Ishikawa (cell line): ENCODE results near the gene SLC66A1.

Source experiments
- CEBPB ChIP-seq: IDR thresholded peaks from 2 replicates; pipeline ENCODE4 v1.6.1; 2012
- CREB1 ChIP-seq: IDR thresholded peaks from 2 replicates; pipeline ENCODE4 v1.6.1; 2012; ENCODE audit warnings: low read depth
- EGR1 ChIP-seq: IDR thresholded peaks from 2 replicates; pipeline ENCODE4 v1.6.1; 2012
- EP300 ChIP-seq: IDR thresholded peaks from 2 replicates; pipeline ENCODE4 v1.6.1; 2012; ENCODE audit warnings: borderline replicate concordance
- FOXM1 ChIP-seq: IDR thresholded peaks from 2 replicates; pipeline ENCODE4 v1.6.1; 2012; ENCODE audit warnings: low read depth, borderline replicate concordance
- NFIC ChIP-seq: IDR thresholded peaks from 2 replicates; pipeline ENCODE4 v1.6.1; 2012
- RAD21 ChIP-seq: IDR thresholded peaks from 2 replicates; pipeline ENCODE4 v1.6.1; 2012; ENCODE audit warnings: low read depth
- TAF1 ChIP-seq: IDR thresholded peaks from 2 replicates; pipeline ENCODE4 v1.6.1; 2012; ENCODE audit warnings: low read depth, mild to moderate bottlenecking
- TCF12 ChIP-seq: IDR thresholded peaks from 2 replicates; pipeline ENCODE4 v1.6.1; 2012; ENCODE audit warnings: low read depth
- TEAD4 ChIP-seq: IDR thresholded peaks from 2 replicates; pipeline ENCODE4 v1.6.1; 2012
- YY1 ChIP-seq: IDR thresholded peaks from 2 replicates; pipeline ENCODE4 v1.6.1; 2012; ENCODE audit warnings: low read depth
- ZBTB7A ChIP-seq: IDR thresholded peaks from 2 replicates; pipeline ENCODE4 v1.6.1; 2012; ENCODE audit warnings: low read depth
- TF ChIP-seq, protein P1 (sequence below): IDR thresholded peaks from 2 replicates; pipeline ENCODE4 v1.6.1; 2012; ENCODE audit warnings: low read depth, mild to moderate bottlenecking
- TF ChIP-seq, protein P2 (sequence below): IDR thresholded peaks from 2 replicates; pipeline ENCODE4 v1.6.1; 2012
- TF ChIP-seq, protein P3 (sequence below): IDR thresholded peaks from 2 replicates; pipeline ENCODE4 v1.6.1; 2012

SLC66A1 gene

DNA sequence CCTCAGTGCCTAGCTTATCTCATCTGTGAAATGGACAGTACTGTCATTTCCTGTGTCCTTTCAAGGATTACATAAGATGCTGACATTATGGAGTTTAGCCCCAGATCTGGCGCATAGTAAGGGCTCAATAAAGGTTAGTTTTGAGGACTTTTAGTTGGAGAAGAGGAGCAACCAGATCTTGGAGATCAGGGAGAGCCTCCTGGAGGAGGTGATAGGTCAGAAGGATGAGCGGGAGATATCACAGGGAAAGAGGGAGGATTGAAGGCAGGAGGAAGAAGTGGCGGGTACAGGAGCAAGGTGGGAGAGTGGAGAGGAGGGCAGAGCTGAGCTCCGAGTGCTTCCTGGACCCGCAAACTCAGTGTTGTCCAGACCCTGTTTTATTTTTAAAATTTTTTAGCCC is 17.5 kb downstream of the SLC66A1 start:
- TF ChIP-seq EP300: no peak
- no peak for TF ChIP-seq CREB1
- no peak for TF ChIP-seq RAD21
- TF ChIP-seq EGR1: no peak
- no peak for TF ChIP-seq TAF1
- TF ChIP-seq, protein P1, sequence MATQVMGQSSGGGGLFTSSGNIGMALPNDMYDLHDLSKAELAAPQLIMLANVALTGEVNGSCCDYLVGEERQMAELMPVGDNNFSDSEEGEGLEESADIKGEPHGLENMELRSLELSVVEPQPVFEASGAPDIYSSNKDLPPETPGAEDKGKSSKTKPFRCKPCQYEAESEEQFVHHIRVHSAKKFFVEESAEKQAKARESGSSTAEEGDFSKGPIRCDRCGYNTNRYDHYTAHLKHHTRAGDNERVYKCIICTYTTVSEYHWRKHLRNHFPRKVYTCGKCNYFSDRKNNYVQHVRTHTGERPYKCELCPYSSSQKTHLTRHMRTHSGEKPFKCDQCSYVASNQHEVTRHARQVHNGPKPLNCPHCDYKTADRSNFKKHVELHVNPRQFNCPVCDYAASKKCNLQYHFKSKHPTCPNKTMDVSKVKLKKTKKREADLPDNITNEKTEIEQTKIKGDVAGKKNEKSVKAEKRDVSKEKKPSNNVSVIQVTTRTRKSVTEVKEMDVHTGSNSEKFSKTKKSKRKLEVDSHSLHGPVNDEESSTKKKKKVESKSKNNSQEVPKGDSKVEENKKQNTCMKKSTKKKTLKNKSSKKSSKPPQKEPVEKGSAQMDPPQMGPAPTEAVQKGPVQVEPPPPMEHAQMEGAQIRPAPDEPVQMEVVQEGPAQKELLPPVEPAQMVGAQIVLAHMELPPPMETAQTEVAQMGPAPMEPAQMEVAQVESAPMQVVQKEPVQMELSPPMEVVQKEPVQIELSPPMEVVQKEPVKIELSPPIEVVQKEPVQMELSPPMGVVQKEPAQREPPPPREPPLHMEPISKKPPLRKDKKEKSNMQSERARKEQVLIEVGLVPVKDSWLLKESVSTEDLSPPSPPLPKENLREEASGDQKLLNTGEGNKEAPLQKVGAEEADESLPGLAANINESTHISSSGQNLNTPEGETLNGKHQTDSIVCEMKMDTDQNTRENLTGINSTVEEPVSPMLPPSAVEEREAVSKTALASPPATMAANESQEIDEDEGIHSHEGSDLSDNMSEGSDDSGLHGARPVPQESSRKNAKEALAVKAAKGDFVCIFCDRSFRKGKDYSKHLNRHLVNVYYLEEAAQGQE: no peak
- TF ChIP-seq, protein P2, sequence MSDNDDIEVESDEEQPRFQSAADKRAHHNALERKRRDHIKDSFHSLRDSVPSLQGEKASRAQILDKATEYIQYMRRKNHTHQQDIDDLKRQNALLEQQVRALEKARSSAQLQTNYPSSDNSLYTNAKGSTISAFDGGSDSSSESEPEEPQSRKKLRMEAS: no peak
- TF ChIP-seq, protein P3, sequence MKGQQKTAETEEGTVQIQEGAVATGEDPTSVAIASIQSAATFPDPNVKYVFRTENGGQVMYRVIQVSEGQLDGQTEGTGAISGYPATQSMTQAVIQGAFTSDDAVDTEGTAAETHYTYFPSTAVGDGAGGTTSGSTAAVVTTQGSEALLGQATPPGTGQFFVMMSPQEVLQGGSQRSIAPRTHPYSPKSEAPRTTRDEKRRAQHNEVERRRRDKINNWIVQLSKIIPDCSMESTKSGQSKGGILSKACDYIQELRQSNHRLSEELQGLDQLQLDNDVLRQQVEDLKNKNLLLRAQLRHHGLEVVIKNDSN: no peak
- TF ChIP-seq TEAD4: no peak
- no peak for TF ChIP-seq NFIC
- no peak for TF ChIP-seq FOXM1
- no peak for TF ChIP-seq CEBPB
- TF ChIP-seq TCF12: no peak
- no peak for TF ChIP-seq ZBTB7A
- no peak for TF ChIP-seq YY1

DNA sequence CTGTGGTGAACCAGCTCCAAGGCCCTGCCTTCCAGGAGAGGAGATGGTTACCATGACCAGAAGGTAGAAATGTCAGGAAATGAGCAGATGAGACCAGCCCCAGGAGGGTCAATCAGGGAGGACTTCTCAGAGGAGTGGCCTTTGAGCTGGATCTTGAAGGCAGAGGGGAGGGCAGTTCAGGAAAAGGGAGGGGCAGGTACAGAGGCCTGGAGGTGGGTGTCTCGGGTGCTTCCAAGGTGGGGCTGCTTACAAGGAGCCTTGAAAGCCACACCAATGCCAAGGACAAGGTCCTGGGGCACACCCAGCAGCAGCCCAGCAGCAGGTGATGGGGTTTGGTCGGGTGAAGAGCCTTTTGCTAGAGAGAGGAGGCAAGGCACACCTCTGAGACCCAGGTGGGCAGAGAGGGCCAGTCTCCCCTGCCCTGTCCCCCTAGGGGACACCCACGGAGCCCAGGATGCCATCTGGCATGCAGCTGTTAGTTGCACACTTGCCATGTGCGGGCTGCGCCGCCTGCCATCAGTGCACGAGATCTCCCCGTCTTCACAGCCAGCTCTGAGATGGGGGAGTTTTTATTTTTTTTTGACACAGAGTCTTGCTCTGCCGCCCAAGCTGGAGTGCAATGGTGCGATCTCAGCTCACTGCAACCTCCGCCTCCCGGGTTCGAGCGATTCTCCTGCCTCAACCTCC is 18.5 kb downstream of the SLC66A1 start:
- no peak for TF ChIP-seq TEAD4
- TF ChIP-seq TAF1: no peak
- no peak for TF ChIP-seq EGR1
- TF ChIP-seq, protein P3: no peak
- TF ChIP-seq, protein P2: no peak
- TF ChIP-seq EP300: no peak
- TF ChIP-seq TCF12: no peak
- no peak for TF ChIP-seq NFIC
- TF ChIP-seq YY1: no peak

DNA sequence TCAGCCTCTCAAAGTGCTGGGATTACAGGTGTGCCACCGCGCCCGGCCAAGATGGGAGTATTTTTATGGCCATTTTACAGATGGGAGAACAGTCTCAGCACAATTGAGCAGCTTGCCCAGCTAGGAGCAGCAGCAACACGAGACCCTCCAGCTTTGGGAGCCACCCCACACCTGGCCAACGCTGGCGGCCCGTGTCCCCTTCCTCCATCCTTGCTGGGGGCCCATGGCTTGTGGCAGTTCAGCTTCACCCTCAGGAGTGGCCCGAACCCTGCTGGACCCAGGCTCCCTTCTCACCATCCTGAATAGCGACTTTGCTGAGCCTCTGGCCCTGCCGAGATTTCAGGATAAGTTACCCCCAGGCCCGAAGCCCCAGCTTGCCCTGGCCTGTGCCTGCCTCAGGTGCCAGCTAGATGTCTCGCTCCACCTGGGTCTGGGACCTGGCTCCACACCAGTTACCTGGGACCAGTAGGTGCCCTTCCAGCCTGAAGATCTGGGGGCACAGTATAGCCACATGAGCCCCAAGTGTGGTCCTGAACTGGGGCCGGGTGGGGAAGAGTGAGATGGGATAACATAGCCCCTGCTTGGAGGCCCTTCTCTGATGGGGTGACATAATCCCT is 19.2 kb downstream of the SLC66A1 start:
- TF ChIP-seq YY1: no peak
- TF ChIP-seq, protein P3: no peak
- TF ChIP-seq EGR1: no peak
- TF ChIP-seq FOXM1: no peak
- no peak for TF ChIP-seq NFIC
- TF ChIP-seq ZBTB7A: no peak
- TF ChIP-seq TEAD4: no peak
- TF ChIP-seq, protein P1: no peak
- no peak for TF ChIP-seq CREB1
- no peak for TF ChIP-seq TCF12
- TF ChIP-seq TAF1: no peak
- TF ChIP-seq RAD21: no peak
- TF ChIP-seq, protein P2: no peak
- no peak for TF ChIP-seq CEBPB
- TF ChIP-seq EP300: no peak

DNA sequence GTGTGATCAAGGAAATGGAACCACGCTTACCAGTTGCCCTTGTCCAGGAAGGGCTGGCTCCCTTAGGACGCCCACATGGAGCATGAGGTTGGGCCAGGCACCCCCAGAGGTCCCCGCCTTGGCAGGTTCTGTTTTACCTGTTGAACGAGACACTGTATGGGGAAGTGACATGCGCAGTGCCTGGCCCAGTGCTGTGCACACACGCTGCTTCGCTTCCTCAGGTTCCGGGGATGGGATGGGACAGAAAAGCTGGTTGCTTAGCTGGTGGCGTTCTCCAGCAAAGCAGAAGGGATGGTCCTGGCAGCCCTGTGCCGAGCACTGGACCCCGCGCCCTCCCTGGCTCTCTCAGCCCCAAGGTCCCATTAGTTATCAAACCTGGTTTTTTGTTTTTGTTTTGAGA is 20.7 kb downstream of the SLC66A1 start:
- TF ChIP-seq TCF12: no peak
- no peak for TF ChIP-seq TEAD4
- TF ChIP-seq, protein P3: no peak
- TF ChIP-seq RAD21: no peak
- no peak for TF ChIP-seq EGR1
- no peak for TF ChIP-seq EP300
- TF ChIP-seq CEBPB: no peak
- TF ChIP-seq, protein P1: no peak
- no peak for TF ChIP-seq ZBTB7A
- TF ChIP-seq TAF1: no peak
- no peak for TF ChIP-seq CREB1
- no peak for TF ChIP-seq FOXM1
- no peak for TF ChIP-seq NFIC
